ENCODE measurements around the gene ZAR1L.
A peak's percentile ranks its signal among the peaks of the same experiment; 100 is the strongest.

Gene ZAR1L

DNA sequence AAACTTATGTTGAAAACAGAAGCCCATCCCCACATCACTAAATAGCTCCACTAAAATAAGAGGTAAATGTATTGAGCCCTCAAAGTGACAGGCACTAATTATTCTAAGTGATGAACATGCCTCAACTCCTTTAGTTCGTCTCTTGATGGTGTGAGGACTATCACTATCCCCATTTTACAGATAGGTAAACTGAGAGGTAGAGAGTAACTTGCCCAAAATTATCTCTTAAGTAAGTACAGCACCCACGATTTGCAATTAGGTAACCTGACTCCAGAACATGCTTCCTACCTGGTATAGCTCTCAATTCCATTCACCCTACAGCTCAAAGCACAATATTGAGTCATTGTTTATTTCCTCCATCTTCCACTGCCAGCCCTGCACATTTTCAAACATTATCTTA is 12.7 kb downstream of the ZAR1L start:
- no peak for DNase-seq (ENCODE audit: low spot score)

DNA sequence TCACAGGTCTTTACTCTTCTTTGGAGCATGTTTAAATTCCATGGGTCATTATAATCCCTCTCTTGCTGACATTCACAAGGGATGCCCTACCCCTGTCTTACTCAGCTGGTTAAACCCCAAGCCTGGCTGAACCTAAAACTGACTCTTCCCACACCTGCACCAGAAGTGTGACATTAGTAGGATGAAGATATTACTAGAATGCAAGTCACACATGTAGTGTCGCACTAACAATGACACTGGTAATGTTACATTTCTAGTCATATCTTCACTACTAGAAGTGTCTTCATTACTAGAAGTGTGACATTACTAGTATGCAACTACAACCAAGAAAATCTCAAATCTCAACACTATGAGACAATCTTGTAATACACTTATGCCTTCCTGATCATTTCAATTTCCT is 14.2 kb downstream of the ZAR1L start:
- DNase-seq (ENCODE audit: low spot score), result peak; percentile 15

DNA sequence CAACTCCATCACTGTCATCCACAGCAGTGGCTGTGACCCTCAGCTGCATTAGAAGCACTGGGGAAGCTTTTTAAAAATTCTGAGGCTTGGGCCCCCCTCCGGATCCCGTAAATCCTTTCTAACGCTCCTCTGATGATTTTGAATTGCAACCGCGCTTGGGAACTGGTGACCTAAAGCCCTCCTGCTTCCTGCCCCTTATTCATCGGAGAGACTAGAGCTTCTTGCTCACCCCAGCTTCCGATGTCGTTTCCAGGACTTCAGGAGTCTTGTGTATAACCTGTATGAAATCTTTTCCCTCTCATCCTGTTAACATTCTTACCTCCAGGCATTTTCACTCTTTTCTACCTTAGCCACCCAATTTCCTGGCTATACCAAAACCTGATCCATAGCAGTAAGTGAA is 14.8 kb downstream of the ZAR1L start:
- no peak for DNase-seq (ENCODE audit: low spot score)

- no peak for DNase-seq (ENCODE audit: low spot score)
Measured at GRCh38 chr13:32299893-32300292, 15.3 kb downstream of the ZAR1L start.

GRCh38 chr13:32298695-32299094 is 16.5 kb downstream of the ZAR1L start:
- no peak for DNase-seq (ENCODE audit: low spot score)

DNA sequence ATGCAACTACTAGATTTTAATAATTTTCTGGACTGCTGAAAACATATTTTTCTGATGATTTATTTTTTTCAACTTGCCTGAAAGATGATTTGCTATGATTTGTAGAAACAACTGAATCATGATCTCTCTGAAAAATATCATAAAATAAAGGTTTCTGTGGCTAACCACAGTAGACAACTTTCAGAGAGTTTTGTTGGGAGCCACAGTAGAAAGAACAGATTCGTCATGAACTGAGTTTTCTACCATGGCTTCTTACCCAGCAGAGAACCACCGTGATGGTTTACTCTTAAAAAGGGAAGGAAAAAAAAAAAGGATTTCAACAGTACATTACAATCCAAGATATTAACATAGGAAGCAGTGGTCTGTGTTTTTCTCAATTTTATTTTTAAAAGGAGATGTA is 18.0 kb downstream of the ZAR1L start:
- no peak for DNase-seq (ENCODE audit: low spot score)

DNA sequence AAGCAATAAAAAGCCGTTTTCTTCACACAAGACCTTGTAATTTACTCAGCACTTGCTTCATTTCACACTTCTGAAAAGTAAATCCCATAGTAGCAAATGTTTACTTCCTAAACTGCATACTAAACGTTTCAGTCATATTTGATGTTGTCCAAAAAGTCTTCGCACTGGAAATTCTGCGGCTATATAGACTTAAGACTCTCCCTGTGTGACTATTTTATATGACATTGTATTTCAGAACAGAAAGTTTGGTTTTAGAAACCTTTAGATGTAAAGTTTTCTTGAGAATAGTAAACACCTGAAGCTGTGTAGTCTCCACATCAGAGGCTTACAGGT is 29.6 kb downstream of the ZAR1L start:
- DNase-seq (ENCODE audit: low spot score), result no peak

DNA sequence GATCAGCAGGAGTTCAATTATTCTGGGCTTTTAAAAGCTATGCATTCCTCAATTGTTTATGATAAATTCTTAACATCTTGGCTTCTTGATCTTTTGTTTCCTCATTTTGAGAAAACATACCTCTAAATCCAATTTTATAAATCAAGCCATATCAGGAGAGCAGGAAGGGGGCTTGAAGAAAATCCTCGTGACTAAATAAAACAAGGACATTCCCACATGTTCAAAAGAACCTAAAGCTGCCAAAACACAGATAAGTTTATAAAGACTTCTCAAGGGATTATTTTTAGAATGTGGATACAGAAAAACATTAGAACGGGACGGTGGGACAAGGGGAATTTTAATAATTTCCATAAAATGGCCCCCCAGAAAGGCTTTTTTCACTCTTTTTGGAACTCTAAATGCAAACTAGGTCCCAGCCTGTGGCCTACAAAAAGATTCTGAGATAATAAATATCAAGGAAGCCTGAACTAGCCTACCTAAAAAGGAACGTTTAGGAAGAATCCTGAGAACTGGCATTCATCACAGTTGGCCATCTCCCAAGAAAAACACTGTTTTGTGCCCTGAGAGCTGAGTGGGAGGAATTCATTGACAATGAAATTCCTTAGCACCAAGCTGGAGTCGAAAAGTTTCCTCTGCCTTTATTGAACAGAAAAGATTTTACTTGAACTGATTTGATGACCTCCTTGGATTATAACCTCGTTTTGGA is 30.1 kb downstream of the ZAR1L start:
- no peak for DNase-seq (ENCODE audit: low spot score)

- DNase-seq (ENCODE audit: low spot score), result no peak
Measured at GRCh38 chr13:32282096-32282711, 33.0 kb downstream of the ZAR1L start.

GRCh38 chr13:32281096-32281495 is 34.1 kb downstream of the ZAR1L start:
- DNase-seq (ENCODE audit: low spot score), result no peak

DNA sequence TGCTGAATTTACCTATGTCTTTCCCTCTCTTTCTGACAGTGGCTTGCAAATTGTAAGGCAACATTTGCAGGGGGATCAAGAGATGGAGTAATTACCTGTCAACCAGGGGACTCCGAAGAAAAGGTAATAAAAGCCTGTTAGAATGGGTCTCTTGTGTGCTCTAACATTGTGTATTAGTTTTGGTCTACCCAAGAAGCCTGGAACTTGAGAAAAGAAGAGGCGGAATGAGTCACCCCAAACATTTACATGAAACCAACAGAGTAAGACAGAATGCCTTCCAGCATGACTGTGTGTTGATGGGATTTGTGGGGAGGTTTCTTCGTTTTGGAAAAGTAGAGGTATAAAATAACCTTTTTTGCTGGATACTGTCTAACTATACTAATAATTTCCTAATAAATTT is 36.7 kb downstream of the ZAR1L start:
- no peak for DNase-seq (ENCODE audit: low spot score)

GRCh38 chr13:32277839-32278238 is 37.3 kb downstream of the ZAR1L start:
- no peak for DNase-seq (ENCODE audit: low spot score)

- DNase-seq (ENCODE audit: low spot score), result peak; percentile 9
Measured at GRCh38 chr13:32272021-32272683, 43.0 kb downstream of the ZAR1L start.

GRCh38 chr13:32267836-32268439 is 47.2 kb downstream of the ZAR1L start:
- peak; percentile 6 for DNase-seq (ENCODE audit: low spot score)

DNA sequence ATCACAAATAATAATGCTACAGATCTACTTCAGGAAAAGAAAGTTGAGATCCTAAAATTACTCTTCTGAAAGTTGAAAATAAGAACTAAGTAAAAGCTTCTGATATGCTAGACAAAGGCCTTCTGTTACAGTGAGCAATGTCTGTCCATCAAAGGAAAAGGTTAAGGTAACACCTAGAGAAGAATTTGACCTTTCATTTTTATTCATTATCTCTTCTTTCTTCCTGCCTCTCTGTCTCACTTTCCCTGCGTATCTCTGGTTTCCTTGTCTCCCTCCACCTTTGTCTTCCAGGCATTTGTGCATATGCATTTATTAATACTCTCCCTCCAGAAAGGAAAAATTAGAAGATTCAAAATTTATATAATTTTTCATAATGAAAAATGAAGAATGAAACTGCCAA is 49.0 kb downstream of the ZAR1L start:
- no peak for DNase-seq (ENCODE audit: low spot score)

- DNase-seq (ENCODE audit: low spot score), result no peak
Measured at GRCh38 chr13:32265726-32266125, 49.4 kb downstream of the ZAR1L start.

GRCh38 chr13:32264407-32264806 is 50.8 kb downstream of the ZAR1L start:
- DNase-seq (ENCODE audit: low spot score), result no peak

DNA sequence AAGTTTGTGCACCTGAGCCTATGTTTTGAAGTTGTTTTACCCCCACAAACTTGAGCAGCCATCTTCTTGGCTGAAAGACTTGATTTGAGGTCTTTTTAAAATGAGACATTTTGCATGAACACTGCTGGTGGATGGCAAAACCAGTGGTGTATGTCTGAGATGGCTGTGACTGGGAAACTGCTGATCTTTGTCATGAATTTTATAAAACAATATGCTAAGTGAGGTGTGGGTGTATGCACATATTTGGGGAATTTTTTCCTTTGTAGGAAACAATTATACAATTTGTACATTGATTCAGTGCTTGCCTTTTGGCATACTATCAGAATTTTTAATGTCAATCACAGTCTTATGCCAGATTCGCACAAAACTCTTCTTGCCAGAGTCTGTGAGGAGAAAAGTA is 52.5 kb downstream of the ZAR1L start:
- DNase-seq (ENCODE audit: low spot score), result no peak

- DNase-seq (ENCODE audit: low spot score), result no peak
Measured at GRCh38 chr13:32262165-32262564, 53.0 kb downstream of the ZAR1L start.

GRCh38 chr13:32261567-32261966 is 53.6 kb downstream of the ZAR1L start:
- DNase-seq (ENCODE audit: low spot score), result no peak

GRCh38 chr13:32259116-32259515 is 56.0 kb downstream of the ZAR1L start:
- DNase-seq (ENCODE audit: low spot score), result no peak

- DNase-seq (ENCODE audit: low spot score), result no peak
Measured at GRCh38 chr13:32257649-32258048, 57.5 kb downstream of the ZAR1L start.

DNA sequence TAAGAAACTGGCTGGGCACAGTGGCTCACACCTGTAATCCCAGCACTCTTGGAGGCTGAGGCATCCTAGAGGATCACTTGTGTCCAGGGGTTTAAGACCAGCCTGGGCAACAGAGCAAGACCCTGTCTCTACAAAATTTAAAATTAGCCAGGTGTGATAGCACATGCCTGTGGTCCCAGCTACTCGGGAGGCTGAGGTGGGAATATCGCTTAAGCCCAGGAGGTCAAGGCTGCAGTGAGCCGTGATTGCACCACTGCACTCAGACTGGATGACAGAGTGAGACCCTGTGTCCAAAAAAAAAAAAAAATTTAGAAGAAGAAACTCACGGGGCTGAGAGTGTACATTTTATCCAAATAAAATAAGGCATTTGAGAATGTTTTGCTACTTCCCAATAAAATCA is 58.9 kb downstream of the ZAR1L start:
- no peak for DNase-seq (ENCODE audit: low spot score)

All from activated CD4-positive, alpha-beta T cell treated with anti-CD3 and anti-CD28 coated beads, Interleukin-2, Interleukin-4, amounts not matched to agents 100 ng/mL and 50 ng/mL, durations not matched to agents 16 hours and 8 hours (primary cell).